ENCODE results near the gene APMAP. TPM values are rescaled to one million over a fixed set of nuclear protein-coding genes. Genes with fewer than 3 reads are reported as not detected.
A peak's percentile ranks its signal among the peaks of the same experiment; 100 is the strongest.

The APMAP gene
- total RNA-seq, 1 donor from 2014 or later = 180 TPM

DNA sequence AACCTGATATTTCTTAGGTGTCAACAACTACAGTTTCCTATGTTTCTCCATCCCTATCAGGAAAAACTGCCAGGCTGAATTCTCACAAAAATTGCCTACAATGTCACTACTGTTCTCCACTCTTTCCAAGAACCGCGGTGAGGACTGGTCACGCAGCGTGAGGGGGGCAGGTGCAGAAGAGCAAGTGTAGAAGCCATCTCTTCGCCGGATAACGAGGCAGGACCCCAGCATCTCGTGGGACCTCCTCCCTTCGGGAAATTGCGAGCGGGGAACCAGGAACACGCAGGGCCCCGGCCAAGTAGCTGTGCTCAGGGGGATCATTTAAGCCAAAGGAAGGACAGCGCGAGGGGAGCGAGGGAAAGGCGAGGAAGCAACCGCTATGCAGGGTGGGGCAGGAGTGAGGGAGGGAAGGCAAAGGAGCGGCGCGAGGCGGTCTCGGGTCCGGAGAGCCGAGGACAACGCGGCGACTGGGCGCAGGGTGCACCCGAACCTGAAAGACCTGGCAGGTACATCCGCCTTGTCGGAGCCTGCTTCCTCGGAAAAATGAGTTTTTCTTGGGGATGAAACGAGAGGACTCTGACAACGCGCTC lies 559 bp downstream of the APMAP start:
- DNase-seq (ENCODE audit: low spot score) (no peak), ATAC-seq (peak; percentile 4)

DNA sequence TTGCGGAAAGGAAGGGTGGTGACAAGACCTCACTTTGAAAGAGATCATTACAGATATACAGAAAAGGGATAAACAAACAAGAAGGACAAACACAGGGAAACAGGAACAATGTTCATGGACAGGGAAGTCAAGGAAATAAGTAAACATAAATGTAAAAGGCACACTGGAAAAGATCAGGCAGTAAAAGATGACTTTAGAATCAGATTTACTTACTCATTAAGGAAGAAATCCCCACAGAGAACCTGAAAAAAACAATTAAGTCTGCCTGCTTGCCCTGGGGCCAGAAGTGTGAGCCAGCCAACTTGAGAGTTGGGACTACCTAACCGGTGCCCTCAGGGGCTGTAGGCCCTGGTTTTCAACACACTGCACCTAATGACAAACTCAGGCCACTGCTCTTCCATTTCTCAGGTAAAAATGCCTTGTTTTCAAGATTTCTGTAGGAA lies 1.7 kb downstream of the APMAP start:
- DNase-seq (ENCODE audit: low spot score) = peak; percentile 51
- ATAC-seq = no peak

DNA sequence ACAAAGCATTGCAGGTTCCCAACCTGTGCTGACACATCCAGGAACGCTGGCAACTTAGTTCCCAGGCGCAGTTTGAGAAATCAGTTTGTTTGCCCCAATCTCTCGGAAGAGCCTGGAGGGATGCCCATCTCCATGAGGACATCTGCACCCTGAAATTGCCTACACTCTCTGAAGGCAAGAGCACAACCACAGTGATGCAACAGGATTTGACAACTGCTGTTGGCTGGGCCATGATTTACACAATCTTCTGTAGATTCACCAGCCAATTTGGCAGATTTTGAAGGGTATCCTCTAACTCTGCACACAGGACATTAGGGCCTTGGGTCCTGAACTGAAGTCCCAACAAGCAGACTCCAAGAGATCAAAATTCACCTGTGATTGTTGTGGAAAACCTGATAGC lies 3.4 kb downstream of the APMAP start:
- ATAC-seq = peak; percentile 37
- peak; percentile 93 for DNase-seq (ENCODE audit: low spot score)

DNA sequence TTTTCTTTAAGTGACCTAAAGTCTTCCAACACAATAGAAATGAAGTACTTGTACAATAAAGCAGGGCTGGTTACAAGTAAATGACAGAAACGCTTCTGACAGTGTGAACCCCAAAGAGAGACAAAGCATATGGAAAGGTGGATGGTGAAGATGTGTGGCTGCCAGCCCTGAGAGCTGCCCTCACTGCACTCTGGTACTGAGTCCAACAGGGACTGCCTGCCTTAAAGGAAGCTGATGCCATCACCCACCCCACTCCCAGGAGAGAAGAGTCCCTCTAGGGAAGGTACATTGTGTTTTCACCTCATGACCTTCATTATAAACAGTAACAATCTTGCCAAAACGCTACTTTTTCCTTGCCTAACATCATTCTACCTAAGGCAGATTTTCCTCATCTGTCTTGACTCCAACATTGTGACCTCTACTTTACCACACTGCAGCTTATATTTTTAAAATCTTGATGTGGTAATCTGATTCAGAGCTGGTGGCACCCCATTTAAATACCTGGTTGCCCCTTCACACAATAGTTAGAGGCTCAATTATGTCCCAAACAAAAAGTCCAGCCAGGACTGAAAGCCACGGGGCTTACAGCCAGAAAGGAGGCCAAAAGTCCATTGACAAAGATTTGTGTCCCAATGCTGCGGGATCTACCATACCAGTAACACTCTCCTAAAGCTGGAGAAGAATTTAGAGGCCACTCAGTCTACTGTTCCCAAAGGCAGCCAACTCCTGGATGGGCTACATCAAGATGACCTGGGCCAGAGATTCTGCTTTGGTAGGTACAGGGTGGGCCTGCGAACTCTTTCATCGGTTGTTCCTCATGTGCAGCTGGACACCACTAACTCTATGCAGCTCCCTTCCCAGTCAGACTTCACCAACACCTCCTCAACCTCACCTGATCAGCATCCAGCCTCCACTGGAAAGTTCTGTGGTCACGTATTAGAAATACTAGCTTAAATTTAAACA lies 4.4 kb downstream of the APMAP start:
- DNase-seq (ENCODE audit: low spot score) (peak; percentile 83), ATAC-seq (peak; percentile 22)

DNA sequence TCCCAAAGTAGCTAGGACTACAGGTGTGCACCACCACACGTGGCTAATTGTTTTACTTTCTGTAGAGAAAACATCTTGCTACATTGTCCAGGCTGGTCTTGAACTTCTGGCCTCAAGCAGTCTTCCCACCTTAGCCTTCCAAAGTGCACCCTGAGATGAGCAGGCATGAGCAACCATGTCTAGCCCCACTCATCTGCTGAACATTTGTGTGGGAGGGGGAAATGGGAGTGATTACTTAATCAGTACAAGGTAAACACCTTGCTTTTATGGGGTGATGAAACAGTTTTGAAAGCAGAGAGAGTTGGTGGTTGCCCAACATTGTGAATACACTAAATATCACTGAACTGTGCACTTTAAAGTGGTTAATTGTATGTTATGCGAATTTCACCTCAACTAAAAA lies 5.3 kb downstream of the APMAP start:
- DNase-seq (ENCODE audit: low spot score) = peak; percentile 56
- ATAC-seq = peak; percentile 9

DNA sequence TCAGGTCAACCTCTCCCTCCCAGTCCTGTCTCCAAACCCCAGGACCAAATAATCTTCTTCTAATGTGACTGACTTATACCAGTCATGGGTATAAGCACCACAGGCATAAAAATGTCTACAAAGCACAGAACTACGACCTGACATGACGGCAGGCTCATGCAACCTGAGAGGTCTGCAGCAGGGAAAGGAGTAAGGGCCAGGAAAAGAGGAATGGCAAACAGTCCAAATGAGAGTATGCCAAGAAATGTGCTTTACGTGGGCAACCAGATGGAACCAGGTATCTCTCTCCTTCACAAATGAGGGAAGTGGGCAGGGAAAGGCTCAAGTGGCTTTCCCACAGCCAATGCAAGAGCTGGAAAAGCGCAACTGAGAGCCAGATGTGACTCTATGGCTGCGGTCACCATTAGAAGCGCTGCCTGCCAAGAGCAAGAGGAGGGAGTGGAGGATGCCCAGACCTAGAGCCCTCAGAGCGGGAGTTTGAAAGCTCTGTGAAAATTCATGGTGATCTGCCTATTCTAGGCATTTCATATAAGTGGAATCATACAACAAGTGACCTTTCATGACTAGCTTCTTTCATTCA lies 6.0 kb downstream of the APMAP start:
- DNase-seq (ENCODE audit: low spot score) = peak; percentile 47
- ATAC-seq = peak; percentile 15

DNA sequence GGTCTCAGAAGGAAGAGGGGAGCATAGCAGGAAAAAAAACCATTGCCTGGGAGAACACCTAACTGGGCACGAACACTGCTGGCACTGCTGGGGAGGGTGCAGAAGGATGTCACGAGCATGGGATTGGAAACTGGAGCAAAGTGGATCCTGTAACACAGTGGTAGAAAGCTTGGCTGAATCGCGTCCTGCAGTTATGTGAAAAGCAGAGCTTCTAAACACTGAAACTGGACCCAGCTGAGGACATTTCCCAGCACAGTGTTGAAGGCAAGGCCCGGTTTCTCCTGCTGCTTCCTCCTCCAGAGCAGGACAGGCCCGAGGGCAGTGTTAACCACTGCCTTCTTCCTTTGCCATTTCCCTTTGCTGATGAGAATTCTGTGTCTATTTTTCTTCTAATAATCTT lies 6.7 kb downstream of the APMAP start:
- DNase-seq (ENCODE audit: low spot score) (peak; percentile 47), ATAC-seq (peak; percentile 7)

DNA sequence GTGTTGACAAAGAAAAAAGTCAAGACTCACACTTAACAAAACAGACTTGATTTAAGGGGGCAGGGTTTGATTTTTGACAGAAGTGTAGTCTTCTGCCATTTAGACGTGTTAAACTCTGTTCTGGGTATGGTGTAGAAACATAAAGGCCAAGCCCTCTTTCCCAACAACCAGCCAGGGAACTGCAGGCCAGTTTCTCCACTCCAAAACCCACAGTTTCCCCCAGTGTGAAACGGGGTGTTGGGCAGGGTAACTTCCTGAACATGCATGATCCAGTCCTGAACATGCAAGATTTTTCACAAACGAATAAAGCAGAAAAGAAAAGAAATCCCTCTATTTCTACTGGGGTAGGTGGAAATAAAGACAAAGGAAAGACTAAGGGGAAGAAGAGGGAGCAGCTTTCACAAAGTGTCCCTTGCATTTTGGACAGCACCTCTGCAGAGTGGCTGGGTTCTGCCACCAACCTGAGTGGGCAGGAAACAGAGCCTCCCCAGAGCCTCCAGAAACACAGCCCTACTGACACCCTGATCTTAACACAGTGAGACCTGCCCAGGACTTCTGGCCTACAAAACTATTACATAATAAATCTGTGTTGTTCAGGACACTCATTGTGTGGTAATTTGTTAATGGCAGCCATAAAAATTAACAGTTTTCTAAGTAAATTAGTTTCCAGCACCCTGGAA lies 7.5 kb downstream of the APMAP start:
- ATAC-seq = peak; percentile 7

DNA sequence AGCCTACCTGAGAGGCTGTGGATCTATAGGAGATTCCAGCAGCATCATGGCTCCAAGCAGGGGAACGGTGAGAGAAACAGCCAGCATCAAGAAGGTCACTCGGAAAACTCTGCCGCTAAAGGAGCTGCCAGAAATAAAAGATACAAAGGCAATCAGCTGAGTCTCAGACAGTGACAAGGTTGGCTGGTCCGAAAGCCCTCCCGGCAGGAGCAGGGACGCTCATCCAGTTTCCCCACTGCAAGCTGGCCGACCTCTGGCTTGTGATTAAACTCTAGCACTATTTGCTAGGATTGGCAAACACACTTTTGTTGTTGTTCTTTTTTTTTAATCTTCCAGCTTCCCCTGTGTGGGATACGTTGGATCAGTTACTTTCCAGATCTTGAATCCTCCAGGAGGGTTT lies 8.7 kb downstream of the APMAP start:
- DNase-seq (ENCODE audit: low spot score) (peak; percentile 78), ATAC-seq (peak; percentile 45)

More for the DNA sequence above, 7.5 kb downstream of the APMAP start:
- DNase-seq (ENCODE audit: low spot score) = peak; percentile 41

DNA sequence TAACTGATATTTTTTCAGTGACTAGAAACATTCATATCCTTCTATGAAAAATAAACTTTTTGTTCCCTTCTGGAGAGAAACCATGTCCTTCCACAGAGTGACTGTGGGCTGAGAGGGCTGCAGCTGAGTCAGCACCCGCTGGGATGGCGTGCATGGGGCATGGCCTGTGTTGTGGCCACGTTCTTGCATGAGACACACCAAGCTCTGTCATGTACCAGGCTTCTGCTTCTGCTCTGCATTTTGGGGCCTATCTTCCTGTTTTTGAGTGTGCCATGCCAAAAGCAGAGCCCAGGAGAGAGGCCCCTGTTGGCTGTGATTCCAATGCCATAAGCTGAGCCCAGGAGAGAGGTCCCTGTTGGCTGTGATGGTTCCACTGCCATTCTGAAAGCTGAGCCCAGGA lies 10.8 kb downstream of the APMAP start:
- no peak for ATAC-seq
- peak; percentile 46 for DNase-seq (ENCODE audit: low spot score)

DNA sequence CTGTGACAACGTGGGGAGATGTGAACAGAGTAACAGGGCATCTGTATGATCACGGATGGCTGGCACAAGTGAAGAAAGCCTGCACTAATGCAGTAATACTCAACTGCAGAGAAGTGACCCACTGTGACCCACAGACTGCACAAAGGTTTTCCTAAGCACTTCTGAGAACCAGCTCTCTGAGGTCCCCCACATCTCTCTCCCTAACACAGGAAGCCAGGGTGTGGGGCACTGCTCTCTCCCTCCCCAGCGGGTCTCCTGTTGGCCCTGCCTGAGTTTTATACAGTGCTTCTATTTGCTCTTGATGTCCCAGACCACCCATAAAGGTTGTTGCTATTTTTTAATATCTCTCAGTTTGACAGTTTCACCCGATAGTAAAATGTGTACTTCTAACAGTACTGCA lies 11.3 kb downstream of the APMAP start:
- no peak for ATAC-seq
- peak; percentile 32 for DNase-seq (ENCODE audit: low spot score)

DNA sequence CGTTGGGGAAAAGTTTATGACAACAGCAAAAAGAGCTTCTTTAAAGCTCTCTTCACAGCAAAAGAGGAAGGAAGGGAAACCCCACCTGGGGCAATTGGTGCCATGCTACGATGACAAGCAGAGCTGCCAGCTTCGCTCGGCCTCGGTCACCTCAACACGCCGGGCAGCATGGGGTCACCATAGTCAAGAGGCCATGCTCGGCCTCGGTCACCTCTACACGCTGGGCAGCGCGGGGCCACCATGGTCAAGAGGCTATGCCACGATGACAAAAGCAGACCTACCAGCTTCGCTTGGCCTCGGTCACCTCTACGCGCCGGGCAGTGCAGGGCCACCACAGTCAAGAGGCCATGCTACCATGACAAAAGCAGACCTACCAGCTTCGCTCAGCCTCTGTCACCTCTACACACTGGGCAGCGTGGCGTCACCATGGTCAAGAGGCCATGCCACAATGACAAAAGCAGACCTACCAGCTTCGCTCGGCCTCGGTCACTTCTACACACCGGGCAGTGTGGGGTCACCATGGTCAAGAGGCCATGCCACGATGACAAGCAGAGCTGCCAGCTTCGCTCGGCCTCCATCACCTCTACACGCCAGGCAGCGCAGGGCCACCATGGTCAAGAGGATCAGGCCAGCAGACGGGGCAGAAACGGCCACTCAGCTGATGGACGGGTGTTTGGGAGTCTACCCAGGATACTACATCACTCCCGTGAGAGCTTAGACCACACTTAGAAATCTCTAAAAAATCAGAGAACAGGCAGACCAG lies 12.1 kb downstream of the APMAP start:
- DNase-seq (ENCODE audit: low spot score) = peak; percentile 44
- ATAC-seq = no peak

DNA sequence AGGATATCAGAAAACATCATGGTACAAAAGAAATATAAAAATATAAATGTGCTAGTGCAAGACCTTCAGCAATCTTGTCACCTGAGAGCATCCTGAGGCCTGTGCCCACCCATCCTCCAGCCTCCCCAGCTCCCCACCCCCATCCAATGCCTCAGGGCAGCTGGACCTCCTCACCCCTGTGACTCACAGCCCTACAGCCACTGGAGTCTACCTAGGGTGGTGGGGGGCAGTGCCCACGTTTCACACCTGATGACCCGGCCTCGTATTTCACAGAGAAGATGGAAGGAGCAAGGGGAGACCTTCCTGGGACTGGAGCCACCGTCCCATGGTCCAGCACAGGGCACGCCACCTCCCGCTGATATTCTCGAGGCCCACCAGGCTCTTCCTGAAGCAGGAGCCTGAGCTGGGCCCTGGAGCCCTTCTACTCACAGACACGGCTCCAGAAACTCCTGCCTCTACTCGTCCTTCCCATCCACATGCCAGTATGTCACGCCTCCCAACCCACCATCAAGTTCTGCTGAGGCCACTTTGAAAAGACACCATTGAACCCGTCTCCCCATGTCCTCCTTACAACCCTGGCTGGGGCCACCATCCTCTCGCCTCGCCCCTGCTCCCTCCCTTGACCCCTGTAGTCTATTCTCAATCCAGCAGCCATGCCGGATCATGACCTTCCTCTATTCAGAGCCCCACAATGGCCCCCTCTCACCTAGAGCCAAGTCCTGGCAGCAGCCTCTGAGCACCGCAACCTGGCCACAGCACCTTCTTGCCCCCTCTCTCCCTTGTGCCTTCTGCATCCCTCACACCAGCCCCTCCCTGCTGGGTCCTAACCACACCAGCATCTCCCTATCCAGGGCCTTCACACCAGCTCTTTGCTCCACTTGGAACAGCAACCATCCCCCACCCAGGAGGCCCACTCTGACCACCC lies 13.3 kb downstream of the APMAP start:
- peak; percentile 41 for DNase-seq (ENCODE audit: low spot score)
- ATAC-seq = no peak

DNA sequence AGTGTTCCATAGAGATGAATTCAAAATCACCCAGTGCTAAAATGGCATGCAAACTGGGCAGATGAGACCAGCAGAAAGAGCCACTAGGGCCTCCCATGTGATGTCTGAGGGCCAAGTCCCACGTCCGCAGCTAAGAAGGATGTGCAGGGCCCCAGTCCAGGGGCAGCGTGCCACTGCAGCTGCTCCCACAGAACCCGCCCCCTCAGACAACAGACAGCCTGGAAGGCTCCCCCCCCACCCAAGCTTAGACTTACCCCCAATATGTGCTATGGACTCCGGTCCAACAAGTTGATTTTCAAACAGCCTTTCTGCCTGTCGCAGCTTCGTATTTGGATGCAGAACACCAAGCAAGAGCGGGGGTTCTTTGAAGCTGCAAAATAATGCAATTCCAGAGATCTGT lies 14.0 kb downstream of the APMAP start:
- ATAC-seq (peak; percentile 45), DNase-seq (ENCODE audit: low spot score) (peak; percentile 51)

DNA sequence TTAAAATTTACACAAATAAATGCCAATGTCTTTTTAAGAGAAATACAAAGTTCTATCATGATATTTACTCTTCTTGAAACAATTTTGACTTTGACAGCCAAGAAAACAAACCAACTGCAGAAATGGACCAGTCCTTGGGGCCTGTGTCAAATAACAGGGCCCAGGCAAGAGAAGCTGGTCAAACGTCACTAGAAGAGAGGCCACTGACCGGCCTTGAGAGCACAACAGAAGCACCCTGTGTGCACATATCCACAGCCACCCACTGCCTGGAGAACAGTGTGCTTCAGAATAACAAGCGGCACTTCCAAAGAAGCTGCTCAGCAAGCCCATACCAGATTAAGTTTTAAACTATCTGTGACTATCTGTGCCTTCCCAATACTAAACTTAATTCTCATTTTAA lies 14.8 kb downstream of the APMAP start:
- DNase-seq (ENCODE audit: low spot score) = peak; percentile 85

DNA sequence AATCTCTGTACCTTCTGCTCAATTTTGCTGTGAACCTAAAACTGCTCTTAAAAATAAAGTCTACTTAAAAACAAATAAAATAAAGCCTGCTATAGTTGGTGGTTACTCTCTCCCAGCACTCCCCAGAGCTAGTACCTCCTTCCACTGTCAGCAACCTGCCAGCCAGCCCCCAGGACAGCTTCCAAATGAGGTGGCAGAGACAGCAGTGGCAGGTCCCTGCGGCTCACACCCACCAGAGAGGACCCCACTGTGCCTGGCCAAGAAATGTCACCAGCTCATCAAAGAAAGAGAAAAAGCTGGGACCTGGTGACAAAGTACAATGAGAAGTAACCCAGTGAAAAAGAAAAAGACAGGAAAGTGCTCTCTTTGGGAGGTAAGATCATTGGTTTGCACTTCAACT lies 15.2 kb downstream of the APMAP start:
- ATAC-seq (no peak), DNase-seq (ENCODE audit: low spot score) (peak; percentile 44)

More for the DNA sequence above, 14.8 kb downstream of the APMAP start:
- ATAC-seq = peak; percentile 93

DNA sequence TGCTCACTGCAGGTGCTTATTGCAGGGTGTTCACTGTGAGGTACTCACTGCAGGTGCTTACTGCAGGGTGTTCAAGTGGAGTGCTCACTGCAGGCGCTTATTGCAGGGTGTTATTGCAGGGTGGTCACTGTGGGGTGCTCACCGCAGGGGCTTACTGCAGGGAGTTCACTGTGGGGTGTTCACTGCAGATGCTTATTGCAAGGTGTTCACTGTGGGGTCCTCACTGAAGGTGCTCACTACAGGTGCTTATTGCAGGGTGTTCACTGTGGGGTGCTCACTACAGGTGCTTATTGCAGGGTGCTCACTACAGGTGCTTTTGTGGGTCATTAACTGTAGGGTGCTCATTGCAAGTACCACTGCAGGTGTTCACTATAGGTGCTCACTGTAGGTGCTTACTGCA lies 20.2 kb downstream of the APMAP start:
- peak; percentile 31 for DNase-seq (ENCODE audit: low spot score)
- ATAC-seq = no peak

DNA sequence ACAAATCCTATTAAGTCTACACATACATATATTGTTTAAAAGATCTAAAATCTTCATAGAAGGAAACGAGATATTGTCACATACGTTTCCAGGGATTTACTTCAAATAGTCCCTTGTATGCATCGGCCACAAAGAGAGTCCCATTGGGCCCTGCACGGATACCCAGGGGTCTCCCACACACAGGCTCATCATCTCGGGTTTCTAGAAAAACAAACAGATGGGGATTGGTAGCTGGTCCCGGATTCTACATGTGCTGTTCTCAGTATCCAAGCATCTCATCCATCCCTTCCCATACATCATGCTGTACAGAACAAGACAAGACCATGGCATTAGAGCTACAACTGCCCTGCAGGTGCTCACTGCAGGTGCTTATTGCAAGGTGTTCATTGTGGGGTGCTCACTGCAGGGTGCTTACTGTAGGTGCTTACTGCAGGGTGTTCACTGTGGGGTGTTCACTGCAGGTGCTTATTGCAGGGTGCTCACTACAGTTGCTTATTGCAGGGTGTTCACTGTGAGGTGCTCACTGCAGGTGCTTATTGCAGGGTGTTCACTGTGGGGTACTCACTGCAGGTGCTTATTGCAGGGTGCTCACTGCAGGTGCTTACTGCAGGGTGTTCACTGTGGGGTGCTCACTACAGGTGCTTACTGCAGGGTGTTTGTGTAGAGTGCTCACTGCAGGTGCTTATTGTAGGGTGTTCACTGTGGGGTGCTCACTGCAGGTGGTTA lies 21.0 kb downstream of the APMAP start:
- DNase-seq (ENCODE audit: low spot score) (peak; percentile 26), ATAC-seq (no peak)

DNA sequence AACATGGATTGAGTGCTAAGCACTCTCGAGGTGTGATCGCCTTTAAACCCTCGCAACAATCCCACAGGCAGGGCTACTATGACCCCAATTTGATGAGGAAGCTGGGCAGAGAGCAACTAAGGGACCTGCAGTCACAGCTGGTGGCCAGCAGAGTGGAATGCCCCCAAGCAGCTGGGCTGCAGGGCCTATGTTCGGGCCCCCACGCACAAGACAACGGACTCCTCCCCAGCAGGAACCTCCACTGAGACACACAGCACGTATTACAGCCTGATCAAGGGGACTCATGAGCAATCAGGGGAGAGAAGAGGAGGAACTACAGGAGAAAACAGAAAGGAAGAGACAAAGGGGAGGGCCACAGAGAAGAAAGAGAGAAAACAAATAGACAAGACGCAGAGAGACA lies 21.8 kb downstream of the APMAP start:
- ATAC-seq (no peak), DNase-seq (ENCODE audit: low spot score) (peak; percentile 35)
